Hepatocyte (in vitro differentiated cells): ENCODE data around the gene RARB. TPM values are rescaled to one million over a fixed set of nuclear protein-coding genes. Genes with fewer than 3 reads are reported as not detected.

ENCODE experiments used
- DNase-seq: peaks from one replicate; pipeline ENCODE4 v3.0.0-alpha.2; 2016; ENCODE audit warnings: low spot score
- H2AFZ ChIP-seq: fragments of 200-600 bp; sonication (generic); 2 replicates; pipeline ENCODE4 v1.6.0; 2016; ENCODE audit warnings: antibody characterized with exemption, mild to moderate bottlenecking
- H3K27ac ChIP-seq: fragments of 200-600 bp; sonication (generic); 2 replicates; pipeline ENCODE4 v1.5.1; 2016; ENCODE audit warnings: mild to moderate bottlenecking
- H3K27me3 ChIP-seq: fragments of 200-600 bp; sonication (generic); 2 replicates; pipeline ENCODE4 v1.6.1; 2016
- H3K36me3 ChIP-seq: fragments of 200-600 bp; sonication (generic); replicated peaks from 2 replicates; pipeline ENCODE4 v1.5.1; 2016; ENCODE audit warnings: low read depth; ENCODE audit not compliant: insufficient read depth
- H3K4me1 ChIP-seq: fragments of 200-600 bp; sonication (generic); 2 replicates; pipeline ENCODE4 v1.5.1; 2016; ENCODE audit warnings: mild to moderate bottlenecking, moderate library complexity; ENCODE audit not compliant: insufficient read depth
- H3K4me2 ChIP-seq: fragments of 200-600 bp; sonication (generic); 2 replicates; pipeline ENCODE4 v1.6.0; 2016
- H3K4me3 ChIP-seq: fragments of 200-600 bp; sonication (generic); 2 replicates; pipeline ENCODE4 v1.5.1; 2016; ENCODE audit warnings: mild to moderate bottlenecking
- H3K79me2 ChIP-seq: fragments of 200-600 bp; sonication (generic); 2 replicates; pipeline ENCODE4 v1.6.0; 2017; ENCODE audit warnings: mild to moderate bottlenecking
- H3K9me2 ChIP-seq: fragments of 200-600 bp; sonication (generic); replicated peaks from 2 replicates; pipeline ENCODE4 v1.6.0; 2017; ENCODE audit warnings: mild to moderate bottlenecking; ENCODE audit not compliant: insufficient read depth
- H3K9me3 ChIP-seq: fragments of 200-600 bp; sonication (generic); 2 replicates; pipeline ENCODE4 v1.5.1; 2016; ENCODE audit warnings: low read depth, mild to moderate bottlenecking
- H4K20me1 ChIP-seq: fragments of 200-600 bp; sonication (generic); 2 replicates; pipeline ENCODE4 v1.6.0; 2016; ENCODE audit warnings: mild to moderate bottlenecking; ENCODE audit not compliant: insufficient read depth, poor library complexity, severe bottlenecking
- CTCF ChIP-seq: fragments of 200-600 bp; sonication (generic); IDR thresholded peaks from 2 replicates; pipeline ENCODE4 v1.5.1; 2016; ENCODE audit warnings: antibody characterized with exemption, mild to moderate bottlenecking; ENCODE audit not compliant: poor library complexity
- EZH2 ChIP-seq: fragments of 200-600 bp; sonication (generic); IDR thresholded peaks from 2 replicates; pipeline ENCODE4 v1.6.1; 2016; ENCODE audit warnings: antibody characterized with exemption, mild to moderate bottlenecking, borderline replicate concordance
- EZH2phosphoT487 ChIP-seq: fragments of 200-600 bp; sonication (generic); IDR thresholded peaks from one replicate; pipeline ENCODE4 v1.6.1; 2018; ENCODE audit warnings: antibody characterized with exemption, mild to moderate bottlenecking, low read depth, moderate library complexity; ENCODE audit not compliant: unreplicated experiment, severe bottlenecking
- WGBS: methylation state at CpG from one replicate; pipeline ENCODE4 v1.1.6; 2016; ENCODE audit warnings: low lambda C conversion rate; ENCODE audit errors: missing lambda C conversion rate; 5-methylcytosine and 5-hydroxymethylcytosine counted together
- polyA plus RNA-seq: library from polyadenylated mRNA; unstranded; fragments of >200 nt; fragmentation: Nextera tagmentation; extraction: Ambion mirVana; gene quantifications from 2 replicates; pipeline ENCODE4 v1.2.1, GENCODE V29; 2016
- total RNA-seq: library from RNA; depleted of rRNA; stranded (reverse); fragments of >200 nt; gene quantifications from 2 replicates; pipeline ENCODE4 v1.2.3, GENCODE V29; 2014

The RARB gene
- total and polyA plus RNA-seq, 2 experiments from 2014 or later: 22.2 to 30.7 TPM

DNA sequence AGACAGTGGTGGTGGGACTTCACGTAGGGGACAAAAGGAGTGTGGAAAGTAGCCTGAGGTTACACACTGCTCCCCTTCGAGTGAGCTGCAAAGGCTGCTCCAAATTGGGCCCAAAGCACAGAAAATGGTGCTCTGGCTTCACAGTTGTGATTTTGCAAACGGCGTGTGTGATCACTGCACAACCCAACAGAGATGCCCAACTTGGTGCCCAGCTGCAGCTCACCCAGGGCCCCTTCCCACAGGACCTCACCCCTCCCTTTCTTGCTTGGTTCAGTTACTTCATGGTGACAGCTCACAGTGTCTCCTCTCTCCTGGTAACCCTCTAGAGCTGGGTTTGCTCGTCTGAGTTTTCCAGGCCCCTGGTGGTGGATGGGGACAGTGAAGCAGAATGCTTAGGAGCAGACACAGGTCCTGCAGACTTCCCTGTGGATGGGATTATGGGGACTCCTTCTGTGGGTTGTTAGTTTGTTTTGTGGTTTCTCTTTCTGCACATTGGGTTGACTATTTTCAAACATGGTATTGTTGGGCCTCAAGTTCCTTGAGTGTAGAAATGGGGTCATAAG lies 138.4 kb downstream of the RARB start:
- 82% methylated on average over 5 of the region's 5 CpGs for WGBS
- Histone ChIP-seq H3K36me3 (no peaks in the 10 kb centered on the region), H3K9me3 (no peaks in the 10 kb centered on the region), H3K4me1 (no peaks in the 10 kb centered on the region), H3K4me3 (no peak overlapping the region), H3K27me3 (no peaks in the 10 kb centered on the region), H4K20me1 (no peaks in the 10 kb centered on the region), H3K4me2 (no peak overlapping the region), H3K9me2 (no peaks in the 10 kb centered on the region), H3K27ac (no peak overlapping the region), H3K79me2 (peaks cover 10% of the 10 kb centered on the region), H2AFZ (no peak overlapping the region)
- DNase-seq: no peak
- TF ChIP-seq CTCF (no peak), EZH2 (no peak), EZH2phosphoT487 (no peak)

GRCh38 chr3:25567388-25567787 lies 139.3 kb downstream of the RARB start:
- H3K79me2 ChIP-seq: peaks cover 10% of the 10 kb centered on the region
- WGBS: 94% methylated on average over 10 of the region's 10 CpGs
- no peak for DNase-seq
- H3K4me3 ChIP-seq: no peak overlapping the region
- no peaks in the 10 kb centered on the region for H3K4me1 ChIP-seq
- no peaks in the 10 kb centered on the region for H3K9me3 ChIP-seq
- H3K27me3 ChIP-seq: no peaks in the 10 kb centered on the region
- no peaks in the 10 kb centered on the region for H3K36me3 ChIP-seq
- H4K20me1 ChIP-seq: no peaks in the 10 kb centered on the region
- no peak overlapping the region for H3K4me2 ChIP-seq
- no peak for TF ChIP-seq CTCF
- no peaks in the 10 kb centered on the region for H3K9me2 ChIP-seq
- H3K27ac ChIP-seq: no peak overlapping the region
- no peak overlapping the region for H2AFZ ChIP-seq

- Histone ChIP-seq H2AFZ (no peak overlapping the region), H4K20me1 (no peaks in the 10 kb centered on the region), H3K4me3 (no peak overlapping the region), H3K36me3 (no peaks in the 10 kb centered on the region), H3K27me3 (no peaks in the 10 kb centered on the region), H3K79me2 (peaks cover 6% of the 10 kb centered on the region), H3K9me3 (no peaks in the 10 kb centered on the region), H3K27ac (no peak overlapping the region), H3K4me2 (no peak overlapping the region), H3K4me1 (no peaks in the 10 kb centered on the region), H3K9me2 (no peaks in the 10 kb centered on the region)
- DNase-seq: no peak
- TF ChIP-seq EZH2phosphoT487 (no peak), CTCF (no peak), EZH2 (no peak)
- 96% methylated on average over 14 of the region's 14 CpGs for WGBS
Measured at GRCh38 chr3:25567806-25568524, 139.9 kb downstream of the RARB start.
